ENCODE measurements around the gene ZNF674.
"Not testable (repeated sequence)": the region's sequence is repeated elsewhere in the genome, so short reads cannot be mapped to it uniquely, and the experiment has no call there.

Gene ZNF674

GRCh38 chrX:46477435-46477834 is 67.8 kb downstream of the ZNF674 start:
- Histone ChIP-seq H3K9ac (ENCODE audit: low read depth, low read length) (no peak overlapping the region), H2AFZ (ENCODE audit: low read depth, low read length) (no peak overlapping the region), H3K4me2 (ENCODE audit: insufficient read depth, low read length) (no peak overlapping the region), H3K4me3 (ENCODE audit: low read depth in 1 of 2, low read length in 2 of 2) (no peak overlapping the region), H3K79me2 (ENCODE audit: insufficient read depth, low read length) (no peaks in the 10 kb centered on the region), H3K27me3 (ENCODE audit: insufficient read depth, low read length, poor library complexity) (no peaks in the 10 kb centered on the region), H4K20me1 (ENCODE audit: insufficient read depth, low read length) (no peaks in the 10 kb centered on the region), H3K4me1 (ENCODE audit: insufficient read depth, low read length) (no peaks in the 10 kb centered on the region), H3K9me3 (ENCODE audit: insufficient read depth, low read length, severe bottlenecking) (no peaks in the 10 kb centered on the region), H3K36me3 (ENCODE audit: insufficient read depth, low read length) (peaks cover 10% of the 10 kb centered on the region; the same call in 1 of the 2 replicates), H3K27ac (ENCODE audit: low read length) (no peak overlapping the region)
- ATAC-seq (ENCODE audit: insufficient read depth, low read depth) (no peak), DNase-seq (no peak)
- no peak for TF ChIP-seq EZH2 (IDR thresholded peaks at IDR 0.05; ENCODE audit: borderline replicate concordance, low read depth, low read length, severe bottlenecking)
- no peak for TF ChIP-seq CTCF (IDR thresholded peaks at IDR 0.05; ENCODE audit: borderline replicate concordance, extremely low read depth, low read length, poor library complexity, severe bottlenecking)

- Histone ChIP-seq H3K27me3 (ENCODE audit: insufficient read depth, low read length, poor library complexity) (no peaks in the 10 kb centered on the region), H3K27ac (ENCODE audit: low read length) (no peak overlapping the region), H3K4me2 (ENCODE audit: insufficient read depth, low read length) (no peak overlapping the region), H2AFZ (ENCODE audit: low read depth, low read length) (no peak overlapping the region), H3K4me3 (ENCODE audit: low read depth in 1 of 2, low read length in 2 of 2) (no peak overlapping the region), H3K79me2 (ENCODE audit: insufficient read depth, low read length) (no peaks in the 10 kb centered on the region), H3K4me1 (ENCODE audit: insufficient read depth, low read length) (no peaks in the 10 kb centered on the region), H3K36me3 (ENCODE audit: insufficient read depth, low read length) (peaks cover 35% of the 10 kb centered on the region), H3K9ac (ENCODE audit: low read depth, low read length) (no peak overlapping the region), H4K20me1 (ENCODE audit: insufficient read depth, low read length) (no peaks in the 10 kb centered on the region), H3K9me3 (ENCODE audit: insufficient read depth, low read length, severe bottlenecking) (no peaks in the 10 kb centered on the region)
- ATAC-seq (ENCODE audit: insufficient read depth, low read depth) (no peak), DNase-seq (no peak)
- no peak for TF ChIP-seq CTCF (IDR thresholded peaks at IDR 0.05; ENCODE audit: borderline replicate concordance, extremely low read depth, low read length, poor library complexity, severe bottlenecking)
- no peak for TF ChIP-seq EZH2 (IDR thresholded peaks at IDR 0.05; ENCODE audit: borderline replicate concordance, low read depth, low read length, severe bottlenecking)
These were observed 80.0 kb downstream of the ZNF674 start for GRCh38 chrX:46465203-46465602.

- no peak for ATAC-seq (ENCODE audit: insufficient read depth, low read depth)
- Histone ChIP-seq H3K9ac (ENCODE audit: low read depth, low read length) (no peak overlapping the region), H3K4me2 (ENCODE audit: insufficient read depth, low read length) (no peak overlapping the region), H3K36me3 (ENCODE audit: insufficient read depth, low read length) (peaks cover 38% of the 10 kb centered on the region), H3K9me3 (ENCODE audit: insufficient read depth, low read length, severe bottlenecking) (no peaks in the 10 kb centered on the region), H3K27me3 (ENCODE audit: insufficient read depth, low read length, poor library complexity) (no peaks in the 10 kb centered on the region), H3K4me1 (ENCODE audit: insufficient read depth, low read length) (no peaks in the 10 kb centered on the region), H3K4me3 (ENCODE audit: low read depth in 1 of 2, low read length in 2 of 2) (no peak overlapping the region), H3K79me2 (ENCODE audit: insufficient read depth, low read length) (no peaks in the 10 kb centered on the region), H3K27ac (ENCODE audit: low read length) (no peak overlapping the region), H2AFZ (ENCODE audit: low read depth, low read length) (no peak overlapping the region), H4K20me1 (ENCODE audit: insufficient read depth, low read length) (no peaks in the 10 kb centered on the region)
- DNase-seq, result no peak
- no peak for TF ChIP-seq CTCF (IDR thresholded peaks at IDR 0.05; ENCODE audit: borderline replicate concordance, extremely low read depth, low read length, poor library complexity, severe bottlenecking)
- no peak for TF ChIP-seq EZH2 (IDR thresholded peaks at IDR 0.05; ENCODE audit: borderline replicate concordance, low read depth, low read length, severe bottlenecking)
These were observed 81.5 kb downstream of the ZNF674 start for GRCh38 chrX:46463682-46464081.

- no peaks in the 10 kb centered on the region for H4K20me1 ChIP-seq (ENCODE audit: insufficient read depth, low read length)
- TF ChIP-seq CTCF (IDR thresholded peaks at IDR 0.05; ENCODE audit: borderline replicate concordance, extremely low read depth, low read length, poor library complexity, severe bottlenecking) (no peak), EZH2 (IDR thresholded peaks at IDR 0.05; ENCODE audit: borderline replicate concordance, low read depth, low read length, severe bottlenecking) (no peak)
- no peak for DNase-seq
- H3K4me1 ChIP-seq (ENCODE audit: insufficient read depth, low read length), result no peaks in the 10 kb centered on the region
- peaks cover 31% of the 10 kb centered on the region for H3K36me3 ChIP-seq (ENCODE audit: insufficient read depth, low read length)
- ATAC-seq (ENCODE audit: insufficient read depth, low read depth), result no peak
- H3K79me2 ChIP-seq (ENCODE audit: insufficient read depth, low read length), result no peaks in the 10 kb centered on the region
- H3K9ac ChIP-seq (ENCODE audit: low read depth, low read length), result no peak overlapping the region
- no peak overlapping the region for H3K4me3 ChIP-seq (ENCODE audit: low read depth in 1 of 2, low read length in 2 of 2)
- no peaks in the 10 kb centered on the region for H3K27me3 ChIP-seq (ENCODE audit: insufficient read depth, low read length, poor library complexity)
- no peaks in the 10 kb centered on the region for H3K9me3 ChIP-seq (ENCODE audit: insufficient read depth, low read length, severe bottlenecking)
- H3K4me2 ChIP-seq (ENCODE audit: insufficient read depth, low read length), result no peak overlapping the region
- H3K27ac ChIP-seq (ENCODE audit: low read length), result no peak overlapping the region
- no peak overlapping the region for H2AFZ ChIP-seq (ENCODE audit: low read depth, low read length)
These were observed 83.5 kb downstream of the ZNF674 start for GRCh38 chrX:46461660-46462191.

- not testable (repeated sequence) for H3K4me1 ChIP-seq (ENCODE audit: insufficient read depth, low read length); H3K27ac ChIP-seq (ENCODE audit: low read length); H4K20me1 ChIP-seq (ENCODE audit: insufficient read depth, low read length); H3K27me3 ChIP-seq (ENCODE audit: insufficient read depth, low read length, poor library complexity); DNase-seq; H3K4me2 ChIP-seq (ENCODE audit: insufficient read depth, low read length); H2AFZ ChIP-seq (ENCODE audit: low read depth, low read length); ATAC-seq (ENCODE audit: insufficient read depth, low read depth); H3K79me2 ChIP-seq (ENCODE audit: insufficient read depth, low read length); H3K9ac ChIP-seq (ENCODE audit: low read depth, low read length); H3K4me3 ChIP-seq (ENCODE audit: low read depth in 1 of 2, low read length in 2 of 2); H3K9me3 ChIP-seq (ENCODE audit: insufficient read depth, low read length, severe bottlenecking)
- H3K36me3 ChIP-seq (ENCODE audit: insufficient read depth, low read length), result peaks cover 30% of the 10 kb centered on the region
These were observed 84.2 kb downstream of the ZNF674 start for GRCh38 chrX:46460801-46461659.

Data from DND-41 (cell line).